Measurements from ENCODE around the gene EPAS1. TPM values are rescaled to one million over a fixed set of nuclear protein-coding genes. Genes with fewer than 3 reads are reported as not detected.

EPAS1 gene
- polyA plus RNA-seq, 2 donors: 24.7 to 47.4 TPM

GRCh38 chr2:46328291-46328690 is 31.1 kb downstream of the EPAS1 start:
- Histone ChIP-seq H3K36me3 (ENCODE audit: control insufficient read depth in 2 of 2, insufficient read depth in 2 of 2, low read length in 1 of 2) (no peaks in the 10 kb centered on the region), H3K4me3 (ENCODE audit: low read depth in 1 of 2, low read length in 2 of 2) (no peak overlapping the region), H3K27me3 (ENCODE audit: control insufficient read depth in 1 of 2, insufficient read depth in 2 of 2, low read length in 2 of 2) (no peaks in the 10 kb centered on the region), H3K27ac (ENCODE audit: low read depth in 2 of 2, low read length in 1 of 2) (no peak overlapping the region), H3K4me1 (ENCODE audit: control insufficient read depth in 2 of 2, insufficient read depth in 2 of 2, low read length in 1 of 2) (peaks cover 5 to 26% of the 10 kb centered on the region in 2 donors), H3K9me3 (ENCODE audit: control insufficient read depth in 2 of 2, insufficient read depth in 1 of 2, low read depth in 1 of 2, low read length in 1 of 2) (no peaks in the 10 kb centered on the region)
- 83 to 89% methylated on average over 1 of the region's 1 CpG for WGBS, 2 donors

GRCh38 chr2:46328829-46329228 is 31.6 kb downstream of the EPAS1 start:
- Histone ChIP-seq H3K36me3 (ENCODE audit: control insufficient read depth in 2 of 2, insufficient read depth in 2 of 2, low read length in 1 of 2) (no peaks in the 10 kb centered on the region), H3K27ac (ENCODE audit: low read depth in 2 of 2, low read length in 1 of 2) (no peak overlapping the region), H3K4me3 (ENCODE audit: low read depth in 1 of 2, low read length in 2 of 2) (no peak overlapping the region), H3K9me3 (ENCODE audit: control insufficient read depth in 2 of 2, insufficient read depth in 1 of 2, low read depth in 1 of 2, low read length in 1 of 2) (no peaks in the 10 kb centered on the region), H3K27me3 (ENCODE audit: control insufficient read depth in 1 of 2, insufficient read depth in 2 of 2, low read length in 2 of 2) (no peaks in the 10 kb centered on the region), H3K4me1 (ENCODE audit: control insufficient read depth in 2 of 2, insufficient read depth in 2 of 2, low read length in 1 of 2) (peaks cover 5 to 29% of the 10 kb centered on the region in 2 donors)
- 93 to 100% methylated on average over 1 of the region's 1 CpG for WGBS, 2 donors

DNA sequence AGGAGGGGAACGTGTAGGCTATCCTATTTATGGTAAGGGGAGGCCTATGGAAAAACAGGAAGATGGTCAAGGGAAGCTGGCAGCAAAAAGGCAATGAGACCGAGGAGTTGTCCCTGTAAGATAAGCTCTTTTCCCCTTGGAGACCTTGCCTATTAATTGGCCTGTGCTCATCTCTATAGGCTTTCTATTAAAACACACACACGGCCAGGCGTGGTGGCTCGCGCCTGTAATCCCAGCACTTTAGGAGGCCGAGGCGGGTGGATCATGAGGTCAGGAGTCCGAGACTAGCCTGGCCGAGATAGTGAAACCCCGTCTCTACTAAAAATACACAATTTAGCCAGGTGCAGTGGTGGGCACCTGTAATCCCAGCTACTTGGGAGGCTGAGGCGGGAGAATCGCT is 32.1 kb downstream of the EPAS1 start:
- no peaks in the 10 kb centered on the region for H3K36me3 ChIP-seq (ENCODE audit: control insufficient read depth in 2 of 2, insufficient read depth in 2 of 2, low read length in 1 of 2)
- WGBS, 2 donors: 85 to 93% methylated on average over 13 of the region's 13 CpGs
- no peaks in the 10 kb centered on the region for H3K27me3 ChIP-seq (ENCODE audit: control insufficient read depth in 1 of 2, insufficient read depth in 2 of 2, low read length in 2 of 2)
- H3K9me3 ChIP-seq (ENCODE audit: control insufficient read depth in 2 of 2, insufficient read depth in 1 of 2, low read depth in 1 of 2, low read length in 1 of 2): no peaks in the 10 kb centered on the region
- no peak overlapping the region for H3K4me3 ChIP-seq (ENCODE audit: low read depth in 1 of 2, low read length in 2 of 2)
- no peak overlapping the region for H3K27ac ChIP-seq (ENCODE audit: low read depth in 2 of 2, low read length in 1 of 2)
- H3K4me1 ChIP-seq (ENCODE audit: control insufficient read depth in 2 of 2, insufficient read depth in 2 of 2, low read length in 1 of 2): peaks cover 5 to 33% of the 10 kb centered on the region in 2 donors

DNA sequence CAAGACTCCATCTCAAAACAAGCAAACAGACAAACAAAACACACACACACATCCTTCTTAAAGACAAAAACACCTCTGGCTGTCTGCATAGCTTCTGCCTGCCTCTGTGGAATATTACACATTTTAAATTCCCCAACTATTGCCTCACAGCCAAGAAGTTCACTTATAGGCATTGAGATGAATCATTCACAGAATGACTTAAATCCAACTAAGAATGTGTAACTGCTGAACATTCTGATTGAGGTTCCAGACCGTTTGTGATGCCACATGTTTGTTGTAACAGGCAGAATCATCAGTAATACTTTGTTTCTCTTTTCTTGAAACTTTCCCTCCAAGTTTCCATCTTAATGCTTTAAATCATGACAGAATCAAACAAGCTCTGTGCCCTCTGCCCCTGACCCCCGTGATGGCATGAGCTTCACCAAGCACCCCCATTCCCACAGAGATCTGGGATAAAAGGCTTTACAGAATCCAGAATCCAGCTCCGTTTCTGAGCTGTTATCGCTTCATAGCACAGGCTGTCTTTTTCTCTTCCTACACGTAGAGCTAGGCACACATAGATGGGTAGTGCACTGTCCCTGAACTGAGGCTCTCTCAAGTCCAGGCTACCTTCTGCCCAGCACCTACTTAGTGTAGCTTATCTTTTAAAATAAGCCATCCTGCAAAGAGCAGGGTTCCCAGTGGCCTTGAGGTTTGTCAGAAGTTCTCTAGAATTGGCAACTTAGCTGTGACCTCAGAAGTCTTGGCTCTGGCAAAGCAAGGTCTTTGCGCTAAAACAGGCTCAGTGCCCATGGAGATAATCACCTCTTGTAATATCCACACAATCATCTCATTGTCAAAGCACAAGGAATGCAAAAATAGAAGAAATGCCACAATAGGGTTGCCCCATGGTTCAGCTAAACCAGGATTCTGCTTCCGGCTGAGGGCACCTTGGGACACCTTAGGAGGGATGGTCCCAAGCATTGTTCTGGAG is 32.9 kb downstream of the EPAS1 start:
- Histone ChIP-seq H3K36me3 (ENCODE audit: control insufficient read depth in 2 of 2, insufficient read depth in 2 of 2, low read length in 1 of 2) (no peaks in the 10 kb centered on the region), H3K27me3 (ENCODE audit: control insufficient read depth in 1 of 2, insufficient read depth in 2 of 2, low read length in 2 of 2) (no peaks in the 10 kb centered on the region), H3K4me3 (ENCODE audit: low read depth in 1 of 2, low read length in 2 of 2) (no peak overlapping the region), H3K9me3 (ENCODE audit: control insufficient read depth in 2 of 2, insufficient read depth in 1 of 2, low read depth in 1 of 2, low read length in 1 of 2) (no peaks in the 10 kb centered on the region), H3K27ac (ENCODE audit: low read depth in 2 of 2, low read length in 1 of 2) (peak overlapping the region; percentile 12 to 35), H3K4me1 (ENCODE audit: control insufficient read depth in 2 of 2, insufficient read depth in 2 of 2, low read length in 1 of 2) (peaks cover 5 to 33% of the 10 kb centered on the region in 2 donors)
- WGBS, 2 donors: 48 to 53% methylated on average over 7 of the region's 7 CpGs

GRCh38 chr2:46331109-46331766 is 34.0 kb downstream of the EPAS1 start:
- 41 to 42% methylated on average over 8 of the region's 8 CpGs for WGBS, 2 donors
- H3K27me3 ChIP-seq (ENCODE audit: control insufficient read depth in 1 of 2, insufficient read depth in 2 of 2, low read length in 2 of 2): no peaks in the 10 kb centered on the region
- H3K27ac ChIP-seq (ENCODE audit: low read depth in 2 of 2, low read length in 1 of 2): peak overlapping the region; percentile 5 to 40
- H3K4me1 ChIP-seq (ENCODE audit: control insufficient read depth in 2 of 2, insufficient read depth in 2 of 2, low read length in 1 of 2): peaks cover 5 to 31% of the 10 kb centered on the region in 2 donors
- no peaks in the 10 kb centered on the region for H3K36me3 ChIP-seq (ENCODE audit: control insufficient read depth in 2 of 2, insufficient read depth in 2 of 2, low read length in 1 of 2)
- no peak overlapping the region for H3K4me3 ChIP-seq (ENCODE audit: low read depth in 1 of 2, low read length in 2 of 2)
- no peaks in the 10 kb centered on the region for H3K9me3 ChIP-seq (ENCODE audit: control insufficient read depth in 2 of 2, insufficient read depth in 1 of 2, low read depth in 1 of 2, low read length in 1 of 2)

DNA sequence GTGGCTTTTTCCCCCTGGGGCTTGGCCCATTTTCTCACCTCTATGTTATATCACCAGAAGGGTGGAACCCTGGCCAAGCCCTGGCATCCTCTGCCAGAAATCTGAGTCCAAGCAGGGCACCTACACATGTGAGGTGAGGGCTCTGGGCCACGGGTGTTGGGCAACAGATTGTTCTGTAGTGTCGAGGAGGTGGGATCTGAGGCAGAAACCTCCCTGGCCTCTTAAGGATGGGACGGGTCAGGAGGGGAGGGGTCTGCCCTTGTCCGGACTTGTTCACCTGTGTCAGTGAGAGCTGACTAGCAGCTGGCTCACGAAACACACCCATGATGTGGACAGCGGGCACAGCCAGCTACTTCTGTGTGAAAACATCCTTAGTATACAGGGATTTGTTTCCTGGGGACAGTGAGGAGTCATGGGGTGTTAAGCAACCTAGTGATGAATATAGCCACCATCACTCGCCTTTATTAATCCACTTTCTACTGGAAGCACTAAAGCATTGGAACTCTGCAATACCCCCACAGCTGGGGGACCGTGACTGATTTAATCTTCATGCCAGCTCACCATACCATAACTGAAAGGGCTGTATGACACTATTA is 35.6 kb downstream of the EPAS1 start:
- no peaks in the 10 kb centered on the region for H3K36me3 ChIP-seq (ENCODE audit: control insufficient read depth in 2 of 2, insufficient read depth in 2 of 2, low read length in 1 of 2)
- 50 to 63% methylated on average over 8 of the region's 8 CpGs for WGBS, 2 donors
- no peaks in the 10 kb centered on the region for H3K9me3 ChIP-seq (ENCODE audit: control insufficient read depth in 2 of 2, insufficient read depth in 1 of 2, low read depth in 1 of 2, low read length in 1 of 2)
- no peaks in the 10 kb centered on the region for H3K27me3 ChIP-seq (ENCODE audit: control insufficient read depth in 1 of 2, insufficient read depth in 2 of 2, low read length in 2 of 2)
- peaks cover 5 to 28% of the 10 kb centered on the region in 2 donors for H3K4me1 ChIP-seq (ENCODE audit: control insufficient read depth in 2 of 2, insufficient read depth in 2 of 2, low read length in 1 of 2)
- H3K27ac ChIP-seq (ENCODE audit: low read depth in 2 of 2, low read length in 1 of 2): peak overlapping the region; percentile 53 to 59
- no peak overlapping the region for H3K4me3 ChIP-seq (ENCODE audit: low read depth in 1 of 2, low read length in 2 of 2)

DNA sequence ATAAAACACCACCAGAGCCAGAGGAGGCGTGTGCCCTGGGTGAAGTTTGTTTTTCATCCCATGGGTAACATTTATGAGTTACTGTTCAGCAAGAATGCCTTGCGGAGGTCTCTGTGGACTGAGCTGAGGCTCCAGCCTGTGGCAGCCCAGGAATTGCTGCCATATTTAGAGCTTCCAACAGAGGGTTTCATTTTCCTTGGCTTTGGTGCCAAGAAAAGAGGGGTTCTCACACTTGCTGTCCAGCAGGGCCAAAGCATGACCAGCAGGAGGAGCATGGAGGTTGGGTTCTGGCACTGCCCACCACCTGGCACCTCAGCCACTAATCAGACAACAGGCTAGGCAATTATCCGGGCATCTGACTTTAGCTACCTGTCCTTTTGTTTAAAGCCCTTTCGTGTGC is 36.7 kb downstream of the EPAS1 start:
- Histone ChIP-seq H3K4me1 (ENCODE audit: control insufficient read depth in 2 of 2, insufficient read depth in 2 of 2, low read length in 1 of 2) (peaks cover 8 to 28% of the 10 kb centered on the region in 2 donors), H3K36me3 (ENCODE audit: control insufficient read depth in 2 of 2, insufficient read depth in 2 of 2, low read length in 1 of 2) (no peaks in the 10 kb centered on the region), H3K9me3 (ENCODE audit: control insufficient read depth in 2 of 2, insufficient read depth in 1 of 2, low read depth in 1 of 2, low read length in 1 of 2) (no peaks in the 10 kb centered on the region), H3K27ac (ENCODE audit: low read depth in 2 of 2, low read length in 1 of 2) (peak overlapping the region; percentile 45 to 53), H3K27me3 (ENCODE audit: control insufficient read depth in 1 of 2, insufficient read depth in 2 of 2, low read length in 2 of 2) (no peaks in the 10 kb centered on the region), H3K4me3 (ENCODE audit: low read depth in 1 of 2, low read length in 2 of 2) (no peak overlapping the region)
- WGBS, 2 donors: 76 to 87% methylated on average over 4 of the region's 4 CpGs

- Histone ChIP-seq H3K4me3 (ENCODE audit: low read depth in 1 of 2, low read length in 2 of 2) (no peak overlapping the region), H3K4me1 (ENCODE audit: control insufficient read depth in 2 of 2, insufficient read depth in 2 of 2, low read length in 1 of 2) (peaks cover 8 to 28% of the 10 kb centered on the region in 2 donors), H3K27me3 (ENCODE audit: control insufficient read depth in 1 of 2, insufficient read depth in 2 of 2, low read length in 2 of 2) (no peaks in the 10 kb centered on the region), H3K36me3 (ENCODE audit: control insufficient read depth in 2 of 2, insufficient read depth in 2 of 2, low read length in 1 of 2) (no peaks in the 10 kb centered on the region), H3K27ac (ENCODE audit: low read depth in 2 of 2, low read length in 1 of 2) (peak overlapping the region; percentile 45 to 53), H3K9me3 (ENCODE audit: control insufficient read depth in 2 of 2, insufficient read depth in 1 of 2, low read depth in 1 of 2, low read length in 1 of 2) (no peaks in the 10 kb centered on the region)
- WGBS, 2 donors: 52 to 54% methylated on average over 6 of the region's 6 CpGs
Observed at GRCh38 chr2:46334389-46335271, 37.4 kb downstream of the EPAS1 start.

Measured in esophagus (tissue), 2 donors.